GM10266 (cell line): Measurements from ENCODE around the gene PADI1.

Source experiments
- DNase-seq: peaks from one replicate; pipeline ENCODE4 v3.0.0; 2012; ENCODE audit errors: extremely low spot score
- CTCF ChIP-seq: IDR thresholded peaks from 2 replicates; pipeline ENCODE4 v1.5.1; 2012; ENCODE audit warnings: mild to moderate bottlenecking, low read depth; ENCODE audit not compliant: control insufficient read depth, insufficient read depth; ENCODE audit errors: missing control alignments

PADI1 gene

GRCh38 chr1:17211377-17211776 lies 6.4 kb downstream of the PADI1 start:
- no peak for TF ChIP-seq CTCF
- no peak for DNase-seq

DNA sequence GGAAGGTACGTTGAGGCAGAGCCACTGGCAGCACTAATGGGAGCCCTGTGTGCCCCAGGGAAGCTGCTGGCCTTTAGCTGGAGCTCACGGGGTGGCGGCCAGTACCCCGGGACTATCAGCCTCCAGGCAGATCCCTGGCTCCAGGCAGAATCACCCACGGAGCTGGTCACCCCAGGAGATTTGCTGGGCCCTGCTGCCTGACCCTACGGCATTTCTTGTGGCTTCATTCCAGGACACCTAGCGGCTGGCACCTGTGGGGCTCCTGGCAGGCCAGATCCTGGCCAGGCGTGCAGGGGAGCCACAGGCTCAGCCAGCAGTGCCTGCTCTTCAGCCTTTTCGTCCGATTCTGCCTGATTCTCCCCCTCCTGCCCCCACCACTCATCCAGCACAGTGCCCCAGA lies 7.1 kb downstream of the PADI1 start:
- no peak for DNase-seq
- TF ChIP-seq CTCF = no peak

DNA sequence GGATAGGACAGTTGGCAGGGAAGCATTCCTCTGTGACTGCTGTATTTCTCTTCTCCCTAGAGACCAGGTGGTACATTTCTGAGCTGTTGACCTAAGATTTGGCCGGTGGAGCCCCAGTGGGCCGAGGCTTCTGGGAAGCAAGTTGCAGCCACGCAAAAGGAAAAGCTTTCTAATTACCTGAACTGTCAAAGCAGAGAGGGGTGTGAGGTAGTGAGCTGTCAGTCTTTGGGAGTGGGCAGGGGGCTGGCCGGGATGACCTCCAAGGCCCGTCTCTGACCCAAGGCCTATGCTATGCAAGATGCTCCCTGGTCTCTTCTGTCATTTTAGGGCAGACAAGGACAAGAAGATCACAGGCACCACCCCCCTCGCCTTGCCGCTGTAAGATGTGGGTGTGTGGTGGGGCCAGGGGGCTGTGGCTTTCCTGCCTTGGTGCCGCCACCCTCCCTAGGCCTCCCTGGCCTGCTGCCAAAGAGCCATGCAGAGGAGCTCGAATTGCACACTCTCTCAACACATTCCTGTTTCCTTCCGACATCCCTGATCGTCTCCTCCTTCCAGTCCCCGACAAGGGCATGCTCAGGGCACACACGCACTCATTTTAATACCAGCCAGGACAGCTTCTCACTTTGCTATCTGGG lies 7.7 kb downstream of the PADI1 start:
- DNase-seq = no peak
- no peak for TF ChIP-seq CTCF

DNA sequence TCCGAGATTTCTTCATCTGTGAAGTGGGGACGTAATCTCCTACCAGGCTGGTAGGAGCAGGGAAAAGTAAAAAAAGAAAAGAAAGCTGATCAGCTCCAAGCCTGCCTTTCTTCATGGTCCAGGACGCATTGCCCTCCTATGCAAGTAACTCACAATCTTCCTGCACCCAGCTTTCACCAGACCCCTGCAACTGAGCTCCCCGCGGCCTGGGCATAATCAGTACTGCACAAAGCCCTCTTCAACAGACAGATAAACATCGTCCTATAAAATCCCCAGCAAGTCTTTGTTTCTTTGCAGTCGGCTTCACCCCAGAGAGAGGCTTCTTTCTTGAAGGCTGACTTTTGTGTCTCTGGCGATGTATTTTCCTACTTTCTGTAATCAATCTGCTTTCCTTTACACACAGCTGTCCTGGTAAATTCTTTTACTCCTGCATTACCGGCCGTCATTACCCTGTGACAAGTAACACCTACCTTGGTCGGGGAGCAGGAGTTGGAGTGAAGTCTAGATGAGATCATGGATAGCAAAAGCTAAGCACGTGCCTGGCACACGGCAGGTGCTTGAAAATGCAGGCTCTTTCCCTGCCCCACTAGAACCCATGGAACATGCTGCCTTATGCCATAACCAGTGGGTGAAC lies 8.3 kb downstream of the PADI1 start:
- no peak for DNase-seq
- TF ChIP-seq CTCF = no peak

DNA sequence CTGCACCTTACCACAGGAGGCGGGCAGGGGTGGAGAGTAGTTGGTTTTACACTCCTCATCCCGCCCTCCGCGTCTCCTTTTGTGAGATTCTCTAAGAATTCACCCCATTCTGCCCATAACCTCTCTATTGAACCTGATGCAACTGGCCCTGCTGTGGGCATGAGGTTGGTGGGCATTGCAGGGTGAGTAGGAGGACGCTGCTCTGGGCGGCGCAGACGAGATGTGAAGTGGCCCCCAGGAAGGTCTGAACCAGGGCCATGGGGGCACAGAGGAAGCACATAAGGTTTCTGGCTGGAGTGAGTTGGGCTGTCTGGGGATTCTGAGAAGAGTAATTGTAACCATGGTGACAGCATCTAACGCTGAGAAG lies 8.8 kb downstream of the PADI1 start:
- no peak for TF ChIP-seq CTCF
- no peak for DNase-seq

DNA sequence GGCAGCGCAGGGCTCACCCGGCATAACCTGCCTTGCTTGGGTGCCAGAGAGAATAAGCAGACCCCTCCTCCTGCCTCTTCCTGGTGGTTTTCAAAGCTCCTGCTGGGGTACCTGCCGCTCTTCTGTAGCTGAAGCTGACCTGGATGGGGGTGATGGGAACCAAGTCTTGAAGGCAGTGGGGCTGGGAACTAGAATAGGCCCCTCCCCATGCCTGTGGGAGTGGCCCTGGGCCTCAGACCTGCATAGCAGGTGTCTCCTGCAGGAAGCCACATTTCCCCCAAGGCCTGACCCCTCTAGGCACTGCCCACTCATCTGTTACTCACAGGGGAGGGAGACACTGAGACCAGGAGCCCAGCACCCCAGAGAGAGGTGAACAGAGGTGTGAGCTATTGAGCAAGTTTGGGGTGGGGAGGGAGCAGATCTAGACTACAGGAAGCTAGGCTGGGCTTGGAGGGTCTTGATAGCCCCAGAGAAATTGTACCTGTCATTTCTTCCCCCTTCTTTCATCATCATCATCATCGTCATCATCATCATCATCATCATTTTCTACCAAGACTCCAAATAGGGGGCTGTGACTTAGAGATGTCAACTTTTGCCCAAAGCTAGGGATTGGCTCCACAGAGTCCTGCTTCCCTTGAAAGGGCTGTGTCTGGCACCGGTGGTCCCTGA lies 10.1 kb downstream of the PADI1 start:
- DNase-seq = no peak
- no peak for TF ChIP-seq CTCF

- no peak for TF ChIP-seq CTCF
- DNase-seq = no peak
Measured at GRCh38 chr1:17215545-17215890, 10.6 kb downstream of the PADI1 start.
